Subcutaneous adipose tissue (tissue), 4 donors: ENCODE data around the gene STK39. TPM values are rescaled to one million over a fixed set of nuclear protein-coding genes. Genes with fewer than 3 reads are reported as not detected.

Source experiments
- total RNA-seq, 4 donors: library from RNA; depleted of rRNA; stranded (reverse); fragments of >200 nt; gene quantifications; one replicate each; pipeline ENCODE4 v1.1.0, GENCODE V29; 2016
- TF ChIP-seq, protein P1 (sequence below): fragments of 450-650 bp; IDR thresholded peaks from one replicate; pipeline ENCODE4 v1.5.1; 2016; ENCODE audit warnings: low read depth, mild to moderate bottlenecking, control low read depth, antibody characterized with exemption, moderate library complexity

The STK39 gene
- total RNA-seq, 4 donors from 2014 or later: 40.1 to 68.6 (median 56.5) TPM

DNA sequence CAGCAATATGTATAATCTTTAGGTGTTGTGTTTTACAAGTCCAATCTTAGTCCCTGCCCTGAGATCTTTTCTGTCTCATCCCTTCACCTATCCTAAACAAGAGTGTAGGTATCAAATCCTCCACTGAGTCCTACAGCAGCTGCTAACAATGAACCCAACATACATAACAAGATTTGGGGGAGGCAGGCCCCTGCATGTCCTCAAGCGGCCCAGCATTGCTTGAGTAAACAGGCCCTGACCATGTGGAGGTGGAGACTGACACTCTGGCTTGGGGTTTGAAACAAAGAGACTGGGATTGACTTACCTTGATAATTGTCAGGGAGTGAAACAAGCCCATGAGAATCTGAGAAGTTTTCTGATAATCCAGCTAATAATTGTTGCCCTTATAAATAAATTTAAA, 213.4 kb downstream of the STK39 start:
- TF ChIP-seq, protein P1, sequence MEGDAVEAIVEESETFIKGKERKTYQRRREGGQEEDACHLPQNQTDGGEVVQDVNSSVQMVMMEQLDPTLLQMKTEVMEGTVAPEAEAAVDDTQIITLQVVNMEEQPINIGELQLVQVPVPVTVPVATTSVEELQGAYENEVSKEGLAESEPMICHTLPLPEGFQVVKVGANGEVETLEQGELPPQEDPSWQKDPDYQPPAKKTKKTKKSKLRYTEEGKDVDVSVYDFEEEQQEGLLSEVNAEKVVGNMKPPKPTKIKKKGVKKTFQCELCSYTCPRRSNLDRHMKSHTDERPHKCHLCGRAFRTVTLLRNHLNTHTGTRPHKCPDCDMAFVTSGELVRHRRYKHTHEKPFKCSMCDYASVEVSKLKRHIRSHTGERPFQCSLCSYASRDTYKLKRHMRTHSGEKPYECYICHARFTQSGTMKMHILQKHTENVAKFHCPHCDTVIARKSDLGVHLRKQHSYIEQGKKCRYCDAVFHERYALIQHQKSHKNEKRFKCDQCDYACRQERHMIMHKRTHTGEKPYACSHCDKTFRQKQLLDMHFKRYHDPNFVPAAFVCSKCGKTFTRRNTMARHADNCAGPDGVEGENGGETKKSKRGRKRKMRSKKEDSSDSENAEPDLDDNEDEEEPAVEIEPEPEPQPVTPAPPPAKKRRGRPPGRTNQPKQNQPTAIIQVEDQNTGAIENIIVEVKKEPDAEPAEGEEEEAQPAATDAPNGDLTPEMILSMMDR: no peak

- TF ChIP-seq, protein P1: no peak
Observed at GRCh38 chr2:168032091-168032490, 215.3 kb downstream of the STK39 start.

- TF ChIP-seq, protein P1: no peak
Observed at GRCh38 chr2:168030862-168031624, 216.4 kb downstream of the STK39 start.

DNA sequence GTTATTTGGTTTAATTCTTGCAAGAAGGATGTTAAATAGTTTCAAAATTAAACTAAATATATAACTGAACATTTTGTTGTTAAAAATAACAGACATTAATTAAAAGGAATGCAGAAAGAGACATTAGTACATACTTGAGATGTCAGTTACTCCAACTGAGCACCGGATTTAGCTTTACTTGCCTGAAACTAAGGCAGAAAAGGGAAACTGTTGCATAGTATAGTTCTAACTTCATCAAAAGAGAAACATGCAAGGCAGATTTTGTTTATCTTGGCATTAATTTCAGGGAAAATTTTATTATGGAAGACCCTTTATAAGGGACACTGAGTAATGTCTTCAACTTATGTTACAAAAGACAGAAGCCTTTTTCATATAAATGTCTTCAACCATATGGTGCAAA, 218.3 kb downstream of the STK39 start:
- TF ChIP-seq, protein P1: no peak

DNA sequence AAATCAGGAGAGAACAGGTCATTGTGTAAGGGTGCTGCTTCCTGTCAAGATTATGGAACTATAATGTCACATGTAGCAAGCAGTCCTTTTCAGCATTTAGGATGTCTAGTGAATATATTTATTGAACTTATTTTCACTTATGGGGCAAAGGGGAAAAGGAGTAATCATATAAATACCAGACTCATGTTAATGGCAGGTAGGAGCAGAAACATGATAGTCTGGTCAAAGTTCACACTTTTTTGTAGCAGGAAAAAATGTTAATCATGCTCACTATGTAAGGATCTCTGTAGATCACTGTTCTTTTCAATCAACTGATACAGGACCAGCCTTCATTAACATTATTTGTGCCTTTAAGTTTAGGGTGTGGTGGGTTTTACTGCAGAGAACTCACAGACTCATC, 219.0 kb downstream of the STK39 start:
- TF ChIP-seq, protein P1: no peak

GRCh38 chr2:168025487-168026202, 221.8 kb downstream of the STK39 start:
- TF ChIP-seq, protein P1: no peak

DNA sequence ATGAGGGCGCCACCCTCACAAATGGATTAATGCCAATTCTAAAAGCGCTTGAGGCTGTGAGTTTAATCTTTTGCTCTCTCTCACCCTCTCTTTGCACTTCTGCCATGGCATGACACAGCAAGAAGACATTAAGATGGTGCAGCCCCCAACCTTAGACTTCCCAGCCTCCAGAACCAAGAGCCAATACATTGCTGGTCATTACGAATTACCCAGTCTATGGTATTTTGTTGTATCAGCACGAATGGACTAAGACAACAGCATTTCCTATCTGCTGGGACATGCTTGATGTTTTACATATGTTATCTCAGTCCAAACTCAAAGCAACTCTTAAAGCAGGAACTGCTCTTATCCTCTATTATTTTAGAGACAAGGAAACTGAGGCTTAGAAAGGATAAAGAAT, 222.9 kb downstream of the STK39 start:
- TF ChIP-seq, protein P1: no peak
